Measurements from ENCODE around the gene LYRM2.

The LYRM2 gene

DNA sequence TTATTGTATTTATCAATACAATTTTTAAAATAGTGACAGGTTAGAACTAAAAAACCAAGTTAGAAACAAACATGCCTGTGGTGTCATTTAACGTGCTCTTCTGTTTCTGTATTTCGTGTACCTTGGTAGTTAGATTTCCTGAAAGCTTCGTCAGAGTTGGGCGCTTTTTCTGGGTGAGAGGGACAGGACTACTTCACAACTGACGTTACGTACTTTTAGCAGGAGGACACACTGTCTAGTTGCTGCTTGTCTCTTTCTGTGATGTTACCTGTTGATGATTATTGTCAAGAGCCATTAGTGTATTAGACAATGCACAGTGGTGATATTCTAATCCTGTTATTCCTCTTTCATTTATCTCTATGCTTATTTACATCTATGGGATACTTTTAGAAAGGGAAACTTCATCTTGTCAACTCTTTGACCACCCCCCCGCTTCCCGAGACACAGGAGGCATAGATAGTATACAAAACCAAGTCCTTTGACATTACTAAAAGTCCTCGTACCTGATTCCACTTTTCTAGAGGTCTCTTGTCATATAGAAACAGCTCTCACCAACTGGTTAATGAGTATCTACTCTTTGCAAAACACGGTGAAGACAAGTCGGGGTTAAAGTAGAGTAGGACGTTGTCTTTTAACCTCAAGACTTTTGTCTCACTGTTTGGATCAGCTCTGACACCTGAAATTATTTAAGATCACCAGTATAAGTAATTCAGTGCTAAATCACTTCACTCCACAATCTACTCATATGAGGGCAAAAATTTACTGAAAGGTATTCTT, 96.3 kb downstream of the LYRM2 start:
- Histone ChIP-seq H2AFZ (ENCODE audit: low read depth, low read length) (no peak overlapping the region), H4K20me1 (ENCODE audit: insufficient read depth, low read length) (no peaks in the 10 kb centered on the region), H3K9me3 (ENCODE audit: insufficient read depth, low read length) (no peaks in the 10 kb centered on the region), H3K36me3 (replicated peaks; ENCODE audit: low read depth, low read length) (no peaks in the 10 kb centered on the region), H3K4me1 (ENCODE audit: low read length) (no peaks in the 10 kb centered on the region), H3K79me2 (ENCODE audit: low read length) (no peaks in the 10 kb centered on the region), H3K4me3 (ENCODE audit: low read length) (no peak overlapping the region), H3K4me2 (ENCODE audit: low read length) (peak overlapping the region; percentile 16), H3K27me3 (ENCODE audit: low read depth, low read length) (0 out of 2 replicates have a peak, but pooled peaks cover 8% of the 10 kb centered on the region), H3K27ac (ENCODE audit: low read length) (no peak overlapping the region), H3K9ac (ENCODE audit: low read length) (no peak overlapping the region)
- TF ChIP-seq, protein P1, sequence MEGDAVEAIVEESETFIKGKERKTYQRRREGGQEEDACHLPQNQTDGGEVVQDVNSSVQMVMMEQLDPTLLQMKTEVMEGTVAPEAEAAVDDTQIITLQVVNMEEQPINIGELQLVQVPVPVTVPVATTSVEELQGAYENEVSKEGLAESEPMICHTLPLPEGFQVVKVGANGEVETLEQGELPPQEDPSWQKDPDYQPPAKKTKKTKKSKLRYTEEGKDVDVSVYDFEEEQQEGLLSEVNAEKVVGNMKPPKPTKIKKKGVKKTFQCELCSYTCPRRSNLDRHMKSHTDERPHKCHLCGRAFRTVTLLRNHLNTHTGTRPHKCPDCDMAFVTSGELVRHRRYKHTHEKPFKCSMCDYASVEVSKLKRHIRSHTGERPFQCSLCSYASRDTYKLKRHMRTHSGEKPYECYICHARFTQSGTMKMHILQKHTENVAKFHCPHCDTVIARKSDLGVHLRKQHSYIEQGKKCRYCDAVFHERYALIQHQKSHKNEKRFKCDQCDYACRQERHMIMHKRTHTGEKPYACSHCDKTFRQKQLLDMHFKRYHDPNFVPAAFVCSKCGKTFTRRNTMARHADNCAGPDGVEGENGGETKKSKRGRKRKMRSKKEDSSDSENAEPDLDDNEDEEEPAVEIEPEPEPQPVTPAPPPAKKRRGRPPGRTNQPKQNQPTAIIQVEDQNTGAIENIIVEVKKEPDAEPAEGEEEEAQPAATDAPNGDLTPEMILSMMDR (IDR thresholded peaks at IDR 0.05; ENCODE audit: low read depth, low read length) = no peak
- no peak for TF ChIP-seq EZH2phosphoT487 (IDR thresholded peaks at IDR 0.05; ENCODE audit: low read depth)

DNA sequence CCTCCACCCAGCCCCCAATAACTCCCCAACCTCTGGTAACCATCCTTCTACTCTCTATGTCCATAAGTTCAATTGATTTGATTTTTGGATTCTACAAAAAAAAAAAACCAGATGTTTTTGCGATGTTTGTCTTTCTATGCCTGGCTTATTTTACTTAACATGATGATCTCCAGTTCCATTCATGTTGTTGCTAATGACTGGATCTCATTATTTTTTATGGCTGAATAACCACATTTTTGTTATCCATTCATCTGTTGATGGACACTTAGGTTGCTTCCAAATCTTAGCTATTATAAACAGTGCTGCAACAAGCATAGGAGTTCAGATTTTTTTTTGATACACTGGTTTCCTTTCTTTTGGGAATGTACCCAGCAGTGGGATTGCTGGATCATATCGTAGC, 98.8 kb downstream of the LYRM2 start:
- H3K36me3 ChIP-seq (replicated peaks; ENCODE audit: low read depth, low read length) = no peaks in the 10 kb centered on the region
- H3K4me3 ChIP-seq (ENCODE audit: low read length) = no peak overlapping the region
- TF ChIP-seq, protein P1 (IDR thresholded peaks at IDR 0.05; ENCODE audit: low read depth, low read length) = no peak
- no peak for TF ChIP-seq EZH2phosphoT487 (IDR thresholded peaks at IDR 0.05; ENCODE audit: low read depth)
- H3K9ac ChIP-seq (ENCODE audit: low read length) = no peak overlapping the region
- H3K27me3 ChIP-seq (ENCODE audit: low read depth, low read length) = 0 out of 2 replicates have a peak, but pooled peaks cover 8% of the 10 kb centered on the region
- no peaks in the 10 kb centered on the region for H3K9me3 ChIP-seq (ENCODE audit: insufficient read depth, low read length)
- H3K79me2 ChIP-seq (ENCODE audit: low read length) = no peaks in the 10 kb centered on the region
- H4K20me1 ChIP-seq (ENCODE audit: insufficient read depth, low read length) = no peaks in the 10 kb centered on the region
- H3K4me1 ChIP-seq (ENCODE audit: low read length) = no peaks in the 10 kb centered on the region
- H3K4me2 ChIP-seq (ENCODE audit: low read length) = no peak overlapping the region
- no peak overlapping the region for H3K27ac ChIP-seq (ENCODE audit: low read length)
- H2AFZ ChIP-seq (ENCODE audit: low read depth, low read length) = no peak overlapping the region

DNA sequence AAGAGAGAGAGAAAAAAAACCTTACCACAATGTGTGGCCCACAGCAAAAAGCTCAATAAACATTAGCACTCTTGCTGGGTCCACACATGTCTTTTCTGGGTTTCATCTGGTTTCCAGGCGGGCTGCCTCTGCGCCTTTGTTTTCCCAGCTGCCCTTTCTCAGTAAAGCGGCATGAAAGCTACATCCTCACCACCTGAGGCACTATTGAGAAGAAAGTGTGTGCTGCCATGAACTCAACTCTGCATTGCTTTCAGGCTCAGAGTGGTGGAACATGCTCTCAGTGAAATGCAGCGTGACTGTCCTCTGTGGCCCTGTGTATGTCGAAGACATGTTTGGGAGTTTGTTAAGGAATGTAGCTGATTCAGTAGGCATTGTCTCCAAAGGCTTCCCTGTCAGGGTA, 102.3 kb downstream of the LYRM2 start:
- no peaks in the 10 kb centered on the region for H3K4me1 ChIP-seq (ENCODE audit: low read length)
- H3K36me3 ChIP-seq (replicated peaks; ENCODE audit: low read depth, low read length) = no peaks in the 10 kb centered on the region
- no peaks in the 10 kb centered on the region for H3K9me3 ChIP-seq (ENCODE audit: insufficient read depth, low read length)
- H3K4me2 ChIP-seq (ENCODE audit: low read length) = no peak overlapping the region
- H3K9ac ChIP-seq (ENCODE audit: low read length) = no peak overlapping the region
- no peaks in the 10 kb centered on the region for H3K79me2 ChIP-seq (ENCODE audit: low read length)
- H3K27me3 ChIP-seq (ENCODE audit: low read depth, low read length) = no peaks in the 10 kb centered on the region
- no peak overlapping the region for H2AFZ ChIP-seq (ENCODE audit: low read depth, low read length)
- H4K20me1 ChIP-seq (ENCODE audit: insufficient read depth, low read length) = no peaks in the 10 kb centered on the region
- H3K4me3 ChIP-seq (ENCODE audit: low read length) = no peak overlapping the region
- H3K27ac ChIP-seq (ENCODE audit: low read length) = no peak overlapping the region
- TF ChIP-seq, protein P1 (IDR thresholded peaks at IDR 0.05; ENCODE audit: low read depth, low read length) = no peak
- no peak for TF ChIP-seq EZH2phosphoT487 (IDR thresholded peaks at IDR 0.05; ENCODE audit: low read depth)

DNA sequence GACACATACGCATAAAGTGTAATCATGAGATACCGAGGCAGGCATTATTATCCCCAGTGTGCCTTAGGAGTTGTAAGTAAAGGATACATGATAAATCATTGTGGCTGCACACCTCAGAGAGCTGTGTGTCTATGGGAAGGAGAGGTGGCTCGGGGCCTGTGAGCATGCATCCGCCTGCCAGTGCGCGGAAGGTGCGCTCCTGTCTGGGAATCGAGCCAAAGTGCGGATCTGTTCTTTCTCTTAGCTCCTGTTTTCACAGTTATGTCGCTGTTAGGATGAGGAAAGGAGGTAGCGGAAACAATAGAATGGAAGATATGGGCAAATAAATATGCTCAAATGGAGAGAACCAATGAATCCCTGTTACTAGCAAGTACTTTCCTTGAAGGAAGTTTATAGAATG, 107.6 kb downstream of the LYRM2 start:
- Histone ChIP-seq H3K79me2 (ENCODE audit: low read length) (no peaks in the 10 kb centered on the region), H3K36me3 (replicated peaks; ENCODE audit: low read depth, low read length) (no peaks in the 10 kb centered on the region), H3K27me3 (ENCODE audit: low read depth, low read length) (no peaks in the 10 kb centered on the region), H3K4me3 (ENCODE audit: low read length) (no peak overlapping the region), H3K4me2 (ENCODE audit: low read length) (no peak overlapping the region), H3K4me1 (ENCODE audit: low read length) (peaks cover 6% of the 10 kb centered on the region; the same call in 1 of the 2 replicates), H3K9me3 (ENCODE audit: insufficient read depth, low read length) (no peaks in the 10 kb centered on the region), H2AFZ (ENCODE audit: low read depth, low read length) (no peak overlapping the region), H4K20me1 (ENCODE audit: insufficient read depth, low read length) (no peaks in the 10 kb centered on the region), H3K9ac (ENCODE audit: low read length) (no peak overlapping the region), H3K27ac (ENCODE audit: low read length) (no peak overlapping the region)
- no peak for TF ChIP-seq EZH2phosphoT487 (IDR thresholded peaks at IDR 0.05; ENCODE audit: low read depth)
- TF ChIP-seq, protein P1 (IDR thresholded peaks at IDR 0.05; ENCODE audit: low read depth, low read length) = no peak
